Tibial nerve (tissue), 4 donors: ENCODE measurements around the gene MLLT6.

Experiments
- CTCF ChIP-seq, 5 experiments: fragments of 200-600 bp in 3 of 5; fragments of 450-650 bp in 2 of 5; sonication (generic) in 3 of 5; IDR thresholded peaks; one replicate each; pipeline ENCODE4 v1.5.1; 2016 to 2019; ENCODE audit warnings: antibody characterized with exemption in 5 of 5, mild to moderate bottlenecking in 3 of 5, moderate library complexity in 2 of 5
- EP300 ChIP-seq, 2 donors: sonication (generic); formaldehyde crosslinking; IDR thresholded peaks; one replicate each; pipeline ENCODE4 v1.6.1; 2017; ENCODE audit warnings: antibody characterized with exemption in 2 of 2, mild to moderate bottlenecking in 1 of 2
- POLR2A ChIP-seq, 2 donors: fragments of 450-650 bp; IDR thresholded peaks; one replicate each; pipeline ENCODE4 v1.6.1; 2017; ENCODE audit warnings: antibody characterized with exemption in 2 of 2, mild to moderate bottlenecking in 2 of 2, moderate library complexity in 2 of 2

GRCh38 chr17:38667787-38668122 lies 37.3 kb upstream of the MLLT6 start:
- TF ChIP-seq CTCF (IDR thresholded peaks at IDR 0.05): no peak
- TF ChIP-seq EP300 (IDR thresholded peaks at IDR 0.05): no peak
- TF ChIP-seq POLR2A (IDR thresholded peaks at IDR 0.05): no peak
